ENCODE results near the gene PIK3R1. TPM values are rescaled to one million over a fixed set of nuclear protein-coding genes. Genes with fewer than 3 reads are reported as not detected.

Gene PIK3R1
- total and polyA plus RNA-seq, 10 of the 15 experiments (the other 5 are each of a cell fraction or from before 2014, with no cell fraction given): 7.8 to 38.4 (median 15.7) TPM

DNA sequence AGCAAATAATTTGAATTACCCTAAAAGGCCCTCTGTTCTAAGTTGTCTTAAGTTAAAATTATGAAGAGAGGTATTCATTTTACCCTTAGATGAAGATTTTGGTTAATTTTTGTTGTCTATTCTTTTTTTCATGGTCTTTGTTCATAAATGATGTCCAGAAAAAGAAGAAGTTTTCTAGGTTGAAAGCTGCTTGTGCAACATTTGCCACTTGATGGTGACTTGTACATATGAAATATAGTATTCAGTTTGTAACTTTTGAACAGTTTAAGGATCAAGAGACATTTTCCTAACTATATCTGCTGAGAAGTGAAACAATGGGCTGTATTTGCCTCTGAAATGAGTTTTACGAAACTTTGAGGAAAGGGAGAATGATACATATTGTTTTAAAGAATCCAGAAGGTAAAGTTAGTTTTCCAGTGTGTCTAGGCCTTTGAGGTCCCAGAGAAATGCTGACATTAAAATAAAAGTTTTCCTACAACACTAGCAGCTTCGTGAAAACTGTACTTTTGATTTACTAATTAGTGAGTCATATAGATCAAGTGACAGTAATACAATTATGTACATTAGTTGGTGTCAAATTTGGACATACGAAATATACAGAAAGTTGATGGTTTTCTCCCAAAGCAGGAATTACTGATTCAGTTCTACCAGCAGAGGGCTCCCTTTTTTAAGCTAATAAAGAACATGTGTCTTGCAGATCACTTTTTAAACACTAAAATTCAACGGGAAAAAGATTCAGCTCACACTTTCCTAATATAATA is 70.5 kb downstream of the PIK3R1 start (continued):
- TF ChIP-seq, protein P1, sequence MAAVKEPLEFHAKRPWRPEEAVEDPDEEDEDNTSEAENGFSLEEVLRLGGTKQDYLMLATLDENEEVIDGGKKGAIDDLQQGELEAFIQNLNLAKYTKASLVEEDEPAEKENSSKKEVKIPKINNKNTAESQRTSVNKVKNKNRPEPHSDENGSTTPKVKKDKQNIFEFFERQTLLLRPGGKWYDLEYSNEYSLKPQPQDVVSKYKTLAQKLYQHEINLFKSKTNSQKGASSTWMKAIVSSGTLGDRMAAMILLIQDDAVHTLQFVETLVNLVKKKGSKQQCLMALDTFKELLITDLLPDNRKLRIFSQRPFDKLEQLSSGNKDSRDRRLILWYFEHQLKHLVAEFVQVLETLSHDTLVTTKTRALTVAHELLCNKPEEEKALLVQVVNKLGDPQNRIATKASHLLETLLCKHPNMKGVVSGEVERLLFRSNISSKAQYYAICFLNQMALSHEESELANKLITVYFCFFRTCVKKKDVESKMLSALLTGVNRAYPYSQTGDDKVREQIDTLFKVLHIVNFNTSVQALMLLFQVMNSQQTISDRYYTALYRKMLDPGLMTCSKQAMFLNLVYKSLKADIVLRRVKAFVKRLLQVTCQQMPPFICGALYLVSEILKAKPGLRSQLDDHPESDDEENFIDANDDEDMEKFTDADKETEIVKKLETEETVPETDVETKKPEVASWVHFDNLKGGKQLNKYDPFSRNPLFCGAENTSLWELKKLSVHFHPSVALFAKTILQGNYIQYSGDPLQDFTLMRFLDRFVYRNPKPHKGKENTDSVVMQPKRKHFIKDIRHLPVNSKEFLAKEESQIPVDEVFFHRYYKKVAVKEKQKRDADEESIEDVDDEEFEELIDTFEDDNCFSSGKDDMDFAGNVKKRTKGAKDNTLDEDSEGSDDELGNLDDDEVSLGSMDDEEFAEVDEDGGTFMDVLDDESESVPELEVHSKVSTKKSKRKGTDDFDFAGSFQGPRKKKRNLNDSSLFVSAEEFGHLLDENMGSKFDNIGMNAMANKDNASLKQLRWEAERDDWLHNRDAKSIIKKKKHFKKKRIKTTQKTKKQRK (IDR thresholded peaks at IDR 0.05; ENCODE audit: low read depth, low read length): no peak
- TF ChIP-seq IKZF1 (conservative IDR thresholded peaks at IDR 0.05) (no peak), BMI1 (IDR thresholded peaks at IDR 0.05; ENCODE audit: borderline replicate concordance) (no peak), EP300 (IDR thresholded peaks at IDR 0.05; ENCODE audit: borderline replicate concordance in 1 of 2, control insufficient read depth in 1 of 2, low read depth in 2 of 2, low read length in 2 of 2) (no peak), ZNF274 (IDR thresholded peaks at IDR 0.05; ENCODE audit: insufficient read depth, insufficient read length) (no peak)
- TF ChIP-seq, protein P2, sequence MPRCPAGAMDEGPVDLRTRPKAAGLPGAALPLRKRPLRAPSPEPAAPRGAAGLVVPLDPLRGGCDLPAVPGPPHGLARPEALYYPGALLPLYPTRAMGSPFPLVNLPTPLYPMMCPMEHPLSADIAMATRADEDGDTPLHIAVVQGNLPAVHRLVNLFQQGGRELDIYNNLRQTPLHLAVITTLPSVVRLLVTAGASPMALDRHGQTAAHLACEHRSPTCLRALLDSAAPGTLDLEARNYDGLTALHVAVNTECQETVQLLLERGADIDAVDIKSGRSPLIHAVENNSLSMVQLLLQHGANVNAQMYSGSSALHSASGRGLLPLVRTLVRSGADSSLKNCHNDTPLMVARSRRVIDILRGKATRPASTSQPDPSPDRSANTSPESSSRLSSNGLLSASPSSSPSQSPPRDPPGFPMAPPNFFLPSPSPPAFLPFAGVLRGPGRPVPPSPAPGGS (IDR thresholded peaks at IDR 0.05; ENCODE audit: borderline replicate concordance, insufficient read depth, low read depth, low read length, poor library complexity, severe bottlenecking): no peak
- TF ChIP-seq, protein P3, sequence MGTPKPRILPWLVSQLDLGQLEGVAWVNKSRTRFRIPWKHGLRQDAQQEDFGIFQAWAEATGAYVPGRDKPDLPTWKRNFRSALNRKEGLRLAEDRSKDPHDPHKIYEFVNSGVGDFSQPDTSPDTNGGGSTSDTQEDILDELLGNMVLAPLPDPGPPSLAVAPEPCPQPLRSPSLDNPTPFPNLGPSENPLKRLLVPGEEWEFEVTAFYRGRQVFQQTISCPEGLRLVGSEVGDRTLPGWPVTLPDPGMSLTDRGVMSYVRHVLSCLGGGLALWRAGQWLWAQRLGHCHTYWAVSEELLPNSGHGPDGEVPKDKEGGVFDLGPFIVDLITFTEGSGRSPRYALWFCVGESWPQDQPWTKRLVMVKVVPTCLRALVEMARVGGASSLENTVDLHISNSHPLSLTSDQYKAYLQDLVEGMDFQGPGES (IDR thresholded peaks at IDR 0.05): no peak
- TF ChIP-seq, protein P4, sequence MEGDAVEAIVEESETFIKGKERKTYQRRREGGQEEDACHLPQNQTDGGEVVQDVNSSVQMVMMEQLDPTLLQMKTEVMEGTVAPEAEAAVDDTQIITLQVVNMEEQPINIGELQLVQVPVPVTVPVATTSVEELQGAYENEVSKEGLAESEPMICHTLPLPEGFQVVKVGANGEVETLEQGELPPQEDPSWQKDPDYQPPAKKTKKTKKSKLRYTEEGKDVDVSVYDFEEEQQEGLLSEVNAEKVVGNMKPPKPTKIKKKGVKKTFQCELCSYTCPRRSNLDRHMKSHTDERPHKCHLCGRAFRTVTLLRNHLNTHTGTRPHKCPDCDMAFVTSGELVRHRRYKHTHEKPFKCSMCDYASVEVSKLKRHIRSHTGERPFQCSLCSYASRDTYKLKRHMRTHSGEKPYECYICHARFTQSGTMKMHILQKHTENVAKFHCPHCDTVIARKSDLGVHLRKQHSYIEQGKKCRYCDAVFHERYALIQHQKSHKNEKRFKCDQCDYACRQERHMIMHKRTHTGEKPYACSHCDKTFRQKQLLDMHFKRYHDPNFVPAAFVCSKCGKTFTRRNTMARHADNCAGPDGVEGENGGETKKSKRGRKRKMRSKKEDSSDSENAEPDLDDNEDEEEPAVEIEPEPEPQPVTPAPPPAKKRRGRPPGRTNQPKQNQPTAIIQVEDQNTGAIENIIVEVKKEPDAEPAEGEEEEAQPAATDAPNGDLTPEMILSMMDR (IDR thresholded peaks at IDR 0.05 in 2 of 3, conservative IDR thresholded peaks at IDR 0.05 in 1 of 3; ENCODE audit: control insufficient read depth in 2 of 3, extremely low read depth in 1 of 3, insufficient read depth in 1 of 3, low read depth in 3 of 3, low read length in 3 of 3): peak; percentile 53 to 74 (median 62); a peak in 5 of 6 replicates

All from GM12878 (cell line).